ENCODE data around the gene GALNT7. TPM values are rescaled to one million over a fixed set of nuclear protein-coding genes. Genes with fewer than 3 reads are reported as not detected.

Gene GALNT7
- total RNA-seq, 1 donor from 2014 or later: 16.9 TPM

DNA sequence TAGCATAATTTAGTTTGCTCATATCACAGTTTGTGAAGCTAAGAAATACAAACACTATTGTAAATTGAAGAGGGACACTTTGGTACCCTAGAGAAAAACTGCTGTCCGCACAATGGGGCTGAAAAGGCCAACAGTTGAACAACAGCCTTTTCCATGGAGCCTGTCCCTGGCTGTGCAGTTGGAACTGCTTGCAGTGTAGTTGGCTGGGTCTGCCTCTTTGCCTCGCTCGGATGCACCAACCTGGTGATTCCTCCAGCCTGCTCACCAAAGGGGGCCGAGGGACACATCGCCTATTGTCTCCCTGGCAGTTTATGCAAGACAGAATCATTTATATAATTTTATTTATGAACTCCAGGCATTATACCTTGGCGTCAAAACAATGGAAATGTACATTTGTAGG lies 16.5 kb upstream of the GALNT7 start:
- no peaks in the 10 kb centered on the region for H3K36me3 Mint-ChIP-seq (ENCODE audit: low read depth)
- H3K4me1 Mint-ChIP-seq: no peaks in the 10 kb centered on the region
- ChIA-PET CTCF (no interaction called here), POLR2A (no interaction called here)
- H3K9me3 Mint-ChIP-seq: no peaks in the 10 kb centered on the region
- ATAC-seq (ENCODE audit: low read depth) (no peak), DNase-seq (no peak)
- intact Hi-C loops (cut with micrococcal nuclease): no loop called here
- TF ChIP-seq, protein P1, sequence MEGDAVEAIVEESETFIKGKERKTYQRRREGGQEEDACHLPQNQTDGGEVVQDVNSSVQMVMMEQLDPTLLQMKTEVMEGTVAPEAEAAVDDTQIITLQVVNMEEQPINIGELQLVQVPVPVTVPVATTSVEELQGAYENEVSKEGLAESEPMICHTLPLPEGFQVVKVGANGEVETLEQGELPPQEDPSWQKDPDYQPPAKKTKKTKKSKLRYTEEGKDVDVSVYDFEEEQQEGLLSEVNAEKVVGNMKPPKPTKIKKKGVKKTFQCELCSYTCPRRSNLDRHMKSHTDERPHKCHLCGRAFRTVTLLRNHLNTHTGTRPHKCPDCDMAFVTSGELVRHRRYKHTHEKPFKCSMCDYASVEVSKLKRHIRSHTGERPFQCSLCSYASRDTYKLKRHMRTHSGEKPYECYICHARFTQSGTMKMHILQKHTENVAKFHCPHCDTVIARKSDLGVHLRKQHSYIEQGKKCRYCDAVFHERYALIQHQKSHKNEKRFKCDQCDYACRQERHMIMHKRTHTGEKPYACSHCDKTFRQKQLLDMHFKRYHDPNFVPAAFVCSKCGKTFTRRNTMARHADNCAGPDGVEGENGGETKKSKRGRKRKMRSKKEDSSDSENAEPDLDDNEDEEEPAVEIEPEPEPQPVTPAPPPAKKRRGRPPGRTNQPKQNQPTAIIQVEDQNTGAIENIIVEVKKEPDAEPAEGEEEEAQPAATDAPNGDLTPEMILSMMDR (IDR thresholded peaks at IDR 0.05): no peak
- no peaks in the 10 kb centered on the region for H3K27me3 Mint-ChIP-seq
- no peak overlapping the region for H3K27ac Mint-ChIP-seq
- no peak overlapping the region for H3K4me3 Mint-ChIP-seq

DNA sequence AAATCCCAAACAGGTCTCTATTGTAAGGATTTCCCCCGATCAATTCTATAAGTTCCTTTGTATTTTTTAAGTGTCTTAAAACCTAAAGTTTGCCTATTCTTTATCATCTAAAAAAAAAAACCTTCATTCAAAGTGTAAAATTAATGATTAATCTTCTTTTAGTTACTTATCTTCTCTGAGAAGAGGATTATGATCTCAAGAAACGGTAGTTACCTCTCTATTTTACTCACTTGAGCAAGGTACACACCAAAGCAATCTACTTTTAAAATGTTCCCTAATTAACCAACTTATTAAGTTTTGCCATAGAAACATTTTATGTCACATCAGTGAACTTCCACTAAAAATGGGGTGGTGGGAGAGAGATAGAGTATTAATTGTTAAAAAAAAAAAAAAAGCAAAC lies 15.2 kb upstream of the GALNT7 start:
- Mint-ChIP-seq H3K4me3 (no peak overlapping the region), H3K4me1 (no peaks in the 10 kb centered on the region), H3K9me3 (no peaks in the 10 kb centered on the region), H3K36me3 (ENCODE audit: low read depth) (no peaks in the 10 kb centered on the region), H3K27ac (no peak overlapping the region), H3K27me3 (no peaks in the 10 kb centered on the region)
- POLR2A ChIA-PET: no interaction called here
- ATAC-seq (ENCODE audit: low read depth) (no peak), DNase-seq (no peak)
- TF ChIP-seq, protein P1 (IDR thresholded peaks at IDR 0.05): no peak
- intact Hi-C loops (cut with micrococcal nuclease): no loop called here
- CTCF ChIA-PET: no interaction called here

DNA sequence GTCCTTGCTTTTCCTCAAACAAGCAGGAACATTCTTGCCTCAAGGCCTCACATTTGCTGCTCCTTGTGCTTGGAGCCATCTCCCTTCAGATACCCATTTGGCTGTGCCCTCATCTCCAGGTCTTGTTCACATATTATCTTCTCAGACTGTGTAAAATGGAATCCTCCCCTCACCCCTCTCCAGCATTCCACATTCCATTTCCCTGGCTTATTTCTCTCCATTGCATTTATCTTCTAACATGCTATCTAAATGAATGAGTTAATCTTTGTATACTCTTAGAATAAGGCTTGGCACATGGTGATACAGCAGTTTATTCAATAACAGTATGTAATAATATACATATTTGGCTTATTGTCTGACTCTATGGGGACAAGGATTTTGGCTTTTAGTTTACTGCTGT lies 8.8 kb upstream of the GALNT7 start:
- DNase-seq (no peak), ATAC-seq (ENCODE audit: low read depth) (no peak)
- H3K9me3 Mint-ChIP-seq: no peaks in the 10 kb centered on the region
- ChIA-PET CTCF (no interaction called here), POLR2A (no interaction called here)
- no peaks in the 10 kb centered on the region for H3K4me1 Mint-ChIP-seq
- H3K27me3 Mint-ChIP-seq: no peaks in the 10 kb centered on the region
- TF ChIP-seq, protein P1 (IDR thresholded peaks at IDR 0.05): no peak
- H3K4me3 Mint-ChIP-seq: no peak overlapping the region
- intact Hi-C loops (cut with micrococcal nuclease): loop anchor here (10.0 kb wide), 1 partner anchor 345 kb away; no protein-coding TSS in a partner anchor
- no peak overlapping the region for H3K27ac Mint-ChIP-seq
- peaks cover under 1% of the 10 kb centered on the region for H3K36me3 Mint-ChIP-seq (ENCODE audit: low read depth)

DNA sequence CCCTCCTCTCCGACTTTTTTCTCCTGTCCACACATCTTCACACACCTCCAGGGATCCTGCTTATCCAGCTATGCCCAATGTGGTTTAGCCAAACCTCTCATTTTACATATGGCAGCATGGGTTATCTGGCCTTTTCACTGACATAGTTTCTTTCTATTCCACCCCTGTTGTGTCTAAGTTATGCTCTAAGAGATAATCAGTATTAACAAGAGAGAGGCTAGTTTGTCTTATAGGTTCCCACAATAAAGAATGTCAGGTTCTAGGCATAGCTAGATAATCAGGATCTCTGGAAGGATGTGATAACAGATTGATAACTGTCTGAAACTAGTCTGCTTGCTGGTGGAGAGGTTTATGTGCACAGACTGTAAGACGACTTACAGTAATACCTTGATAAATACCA lies 7.7 kb upstream of the GALNT7 start:
- Mint-ChIP-seq H3K27ac (no peak overlapping the region), H3K4me3 (no peak overlapping the region), H3K36me3 (ENCODE audit: low read depth) (peaks cover 3% of the 10 kb centered on the region), H3K9me3 (no peaks in the 10 kb centered on the region), H3K27me3 (no peaks in the 10 kb centered on the region), H3K4me1 (no peaks in the 10 kb centered on the region)
- intact Hi-C loops (cut with micrococcal nuclease): loop anchor here (10.0 kb wide), 1 partner anchor 344 kb away; no protein-coding TSS in a partner anchor
- ATAC-seq (ENCODE audit: low read depth) (no peak), DNase-seq (no peak)
- TF ChIP-seq, protein P1 (IDR thresholded peaks at IDR 0.05): no peak
- CTCF ChIA-PET: no interaction called here
- POLR2A ChIA-PET: no interaction called here

DNA sequence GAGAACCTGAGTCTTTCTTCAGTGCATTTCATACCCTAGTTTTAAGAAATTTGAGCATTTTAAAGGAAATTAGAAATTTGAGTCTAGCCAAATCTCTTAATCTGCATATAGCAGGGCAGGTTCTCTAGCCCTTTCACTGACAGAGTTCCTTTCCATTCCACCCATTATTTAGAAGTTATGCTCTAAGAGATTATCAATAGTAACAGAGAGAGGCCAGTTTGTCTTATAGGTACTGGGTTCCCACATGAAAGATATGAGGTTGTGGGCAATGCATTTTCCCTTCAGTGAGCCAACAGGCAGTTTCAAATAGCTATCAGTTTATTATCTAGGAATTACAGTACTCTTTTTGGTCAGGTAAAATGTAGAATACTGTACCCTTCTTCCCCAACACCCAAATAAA lies 7.3 kb upstream of the GALNT7 start:
- CTCF ChIA-PET: no interaction called here

More for the DNA sequence above, 7.3 kb upstream of the GALNT7 start:
- no peak for ATAC-seq (ENCODE audit: low read depth)
- TF ChIP-seq, protein P1 (IDR thresholded peaks at IDR 0.05): no peak
- DNase-seq: no peak
- POLR2A ChIA-PET: interaction anchor here (0.6 kb wide), 1 partner anchor 35 kb away, joined by 3 read pairs; no protein-coding TSS in a partner anchor
- Mint-ChIP-seq H3K36me3 (ENCODE audit: low read depth) (peaks cover 3% of the 10 kb centered on the region), H3K9me3 (no peaks in the 10 kb centered on the region), H3K4me3 (no peak overlapping the region), H3K4me1 (no peaks in the 10 kb centered on the region), H3K27ac (no peak overlapping the region), H3K27me3 (no peaks in the 10 kb centered on the region)
- intact Hi-C loops (cut with micrococcal nuclease): loop anchor here (10.0 kb wide), 1 partner anchor 343 kb away; no protein-coding TSS in a partner anchor
